Stimulated activated CD4-positive, alpha-beta T cell treated with anti-CD3 and anti-CD28 coated beads, TNF-alpha, amount 100 ng/mL, for 24 hours (primary cell): ENCODE results near the gene CD44.

Source experiments
- DNase-seq, 3 experiments: peaks; one replicate each; pipeline ENCODE4 v3.0.0-alpha.2; 2020; ENCODE audit warnings: low read depth in 3 of 3

The CD44 gene

GRCh38 chr11:35139722-35140282, 831 bp downstream of the CD44 start:
- no peak for DNase-seq

- no peak for DNase-seq
These were observed 2.1 kb downstream of the CD44 start for GRCh38 chr11:35141071-35141470.

- no peak for DNase-seq
These were observed 2.6 kb downstream of the CD44 start for GRCh38 chr11:35141571-35141971.

GRCh38 chr11:35142481-35143075, 3.6 kb downstream of the CD44 start:
- DNase-seq = peak in 1 of 3 experiments; percentile 42

- no peak for DNase-seq
These were observed 4.5 kb downstream of the CD44 start for GRCh38 chr11:35143297-35144135.

- DNase-seq = peak in 2 of 3 experiments; percentile 46 to 55
These were observed 5.3 kb downstream of the CD44 start for GRCh38 chr11:35144136-35144741.

- DNase-seq = no peak
These were observed 5.8 kb downstream of the CD44 start for GRCh38 chr11:35144806-35145205.

GRCh38 chr11:35145271-35145670, 6.3 kb downstream of the CD44 start:
- DNase-seq = no peak

- DNase-seq = peak; percentile 65 to 81 (median 78)
These were observed 7.1 kb downstream of the CD44 start for GRCh38 chr11:35146074-35146521.

GRCh38 chr11:35146711-35147110, 7.7 kb downstream of the CD44 start:
- DNase-seq = no peak

- DNase-seq = no peak
These were observed 8.3 kb downstream of the CD44 start for GRCh38 chr11:35147235-35147634.

GRCh38 chr11:35148163-35148837, 9.3 kb downstream of the CD44 start:
- no peak for DNase-seq

GRCh38 chr11:35150454-35150853, 11.5 kb downstream of the CD44 start:
- no peak for DNase-seq

- no peak for DNase-seq
These were observed 12.3 kb downstream of the CD44 start for GRCh38 chr11:35151241-35151640.

GRCh38 chr11:35151683-35152280, 12.8 kb downstream of the CD44 start:
- no peak for DNase-seq

GRCh38 chr11:35152575-35152974, 13.6 kb downstream of the CD44 start:
- no peak for DNase-seq

- no peak for DNase-seq
These were observed 14.3 kb downstream of the CD44 start for GRCh38 chr11:35153280-35153679.

GRCh38 chr11:35154952-35155351, 16.0 kb downstream of the CD44 start:
- no peak for DNase-seq

GRCh38 chr11:35155677-35156076, 16.7 kb downstream of the CD44 start:
- DNase-seq = no peak

GRCh38 chr11:35157814-35158700, 19.1 kb downstream of the CD44 start:
- DNase-seq = no peak
